ENCODE data around the gene TDRD9.

TDRD9 gene

GRCh38 chr14:104099096-104100041, 171.1 kb downstream of the TDRD9 start:
- Histone ChIP-seq H3K4me3 (ENCODE audit: low read depth in 1 of 5, low read length in 5 of 5) (no peak overlapping the region), H3K4me1 (ENCODE audit: control insufficient read depth in 5 of 5, insufficient read depth in 5 of 5, low read length in 5 of 5) (peaks cover 0 to 5% (median 0%) of the 10 kb centered on the region in 5 donors), H3K27ac (ENCODE audit: low read depth, low read length) (no peak overlapping the region), H3K9ac (ENCODE audit: low read length in 5 of 5) (no peak overlapping the region), H3K27me3 (ENCODE audit: control insufficient read depth in 5 of 5, insufficient read depth in 4 of 5, low read length in 5 of 5) (peaks cover 18 to 37% (median 30%) of the 10 kb centered on the region in 5 donors), H3K36me3 (ENCODE audit: control insufficient read depth in 5 of 5, insufficient read depth in 5 of 5, low read length in 5 of 5) (no peaks in the 10 kb centered on the region), H3K9me3 (ENCODE audit: control insufficient read depth in 5 of 5, low read length in 5 of 5) (no peaks in the 10 kb centered on the region)

- H3K9me3 ChIP-seq (ENCODE audit: control insufficient read depth in 5 of 5, low read length in 5 of 5): no peaks in the 10 kb centered on the region
- no peak overlapping the region for H3K4me3 ChIP-seq (ENCODE audit: low read depth in 1 of 5, low read length in 5 of 5)
- H3K36me3 ChIP-seq (ENCODE audit: control insufficient read depth in 5 of 5, insufficient read depth in 5 of 5, low read length in 5 of 5): no peaks in the 10 kb centered on the region
- peaks cover 12 to 32% (median 23%) of the 10 kb centered on the region in 5 donors for H3K27me3 ChIP-seq (ENCODE audit: control insufficient read depth in 5 of 5, insufficient read depth in 4 of 5, low read length in 5 of 5)
- H3K9ac ChIP-seq (ENCODE audit: low read length in 5 of 5): no peak overlapping the region
- H3K4me1 ChIP-seq (ENCODE audit: control insufficient read depth in 5 of 5, insufficient read depth in 5 of 5, low read length in 5 of 5): no peaks in the 10 kb centered on the region
- no peak overlapping the region for H3K27ac ChIP-seq (ENCODE audit: low read depth, low read length)
Measured at GRCh38 chr14:104100171-104101085, 172.2 kb downstream of the TDRD9 start.

GRCh38 chr14:104101086-104101621, 172.9 kb downstream of the TDRD9 start:
- no peak overlapping the region for H3K4me3 ChIP-seq (ENCODE audit: low read depth in 1 of 5, low read length in 5 of 5)
- no peak overlapping the region for H3K9ac ChIP-seq (ENCODE audit: low read length in 5 of 5)
- H3K4me1 ChIP-seq (ENCODE audit: control insufficient read depth in 5 of 5, insufficient read depth in 5 of 5, low read length in 5 of 5): no peaks in the 10 kb centered on the region
- H3K9me3 ChIP-seq (ENCODE audit: control insufficient read depth in 5 of 5, low read length in 5 of 5): no peaks in the 10 kb centered on the region
- peaks cover 5 to 24% (median 20%) of the 10 kb centered on the region in 5 donors for H3K27me3 ChIP-seq (ENCODE audit: control insufficient read depth in 5 of 5, insufficient read depth in 4 of 5, low read length in 5 of 5)
- H3K27ac ChIP-seq (ENCODE audit: low read depth, low read length): no peak overlapping the region
- H3K36me3 ChIP-seq (ENCODE audit: control insufficient read depth in 5 of 5, insufficient read depth in 5 of 5, low read length in 5 of 5): no peaks in the 10 kb centered on the region

- no peak overlapping the region for H3K27ac ChIP-seq (ENCODE audit: low read depth, low read length)
- no peaks in the 10 kb centered on the region for H3K36me3 ChIP-seq (ENCODE audit: control insufficient read depth in 5 of 5, insufficient read depth in 5 of 5, low read length in 5 of 5)
- H3K4me3 ChIP-seq (ENCODE audit: low read depth in 1 of 5, low read length in 5 of 5): no peak overlapping the region
- no peaks in the 10 kb centered on the region for H3K4me1 ChIP-seq (ENCODE audit: control insufficient read depth in 5 of 5, insufficient read depth in 5 of 5, low read length in 5 of 5)
- H3K9me3 ChIP-seq (ENCODE audit: control insufficient read depth in 5 of 5, low read length in 5 of 5): no peaks in the 10 kb centered on the region
- peaks cover 5 to 23% (median 14%) of the 10 kb centered on the region in 5 donors for H3K27me3 ChIP-seq (ENCODE audit: control insufficient read depth in 5 of 5, insufficient read depth in 4 of 5, low read length in 5 of 5)
- no peak overlapping the region for H3K9ac ChIP-seq (ENCODE audit: low read length in 5 of 5)
Measured at GRCh38 chr14:104101651-104102281, 173.5 kb downstream of the TDRD9 start.
